ENCODE measurements around the gene HINT1.

The HINT1 gene

GRCh38 chr5:131165119-131165727 is at the start of gene HINT1:
TSS of gene HINT1 (minus strand) at chr5:131165256. CDS start at chr5:131165205, 51 bp downstream.
- TF ChIP-seq, protein P1, sequence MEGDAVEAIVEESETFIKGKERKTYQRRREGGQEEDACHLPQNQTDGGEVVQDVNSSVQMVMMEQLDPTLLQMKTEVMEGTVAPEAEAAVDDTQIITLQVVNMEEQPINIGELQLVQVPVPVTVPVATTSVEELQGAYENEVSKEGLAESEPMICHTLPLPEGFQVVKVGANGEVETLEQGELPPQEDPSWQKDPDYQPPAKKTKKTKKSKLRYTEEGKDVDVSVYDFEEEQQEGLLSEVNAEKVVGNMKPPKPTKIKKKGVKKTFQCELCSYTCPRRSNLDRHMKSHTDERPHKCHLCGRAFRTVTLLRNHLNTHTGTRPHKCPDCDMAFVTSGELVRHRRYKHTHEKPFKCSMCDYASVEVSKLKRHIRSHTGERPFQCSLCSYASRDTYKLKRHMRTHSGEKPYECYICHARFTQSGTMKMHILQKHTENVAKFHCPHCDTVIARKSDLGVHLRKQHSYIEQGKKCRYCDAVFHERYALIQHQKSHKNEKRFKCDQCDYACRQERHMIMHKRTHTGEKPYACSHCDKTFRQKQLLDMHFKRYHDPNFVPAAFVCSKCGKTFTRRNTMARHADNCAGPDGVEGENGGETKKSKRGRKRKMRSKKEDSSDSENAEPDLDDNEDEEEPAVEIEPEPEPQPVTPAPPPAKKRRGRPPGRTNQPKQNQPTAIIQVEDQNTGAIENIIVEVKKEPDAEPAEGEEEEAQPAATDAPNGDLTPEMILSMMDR (conservative IDR thresholded peaks at IDR 0.05; ENCODE audit: control insufficient read depth, insufficient read depth, low read depth, low read length): peak; percentile 3
- peak within 1 kb of the TSS; percentile 79 for H3K4me3 ChIP-seq (ENCODE audit: control insufficient read depth, low read depth, low read length)
- peak; percentile 77 for DNase-seq (ENCODE audit: low read depth)

- TF ChIP-seq, protein P1 (conservative IDR thresholded peaks at IDR 0.05; ENCODE audit: control insufficient read depth, insufficient read depth, low read depth, low read length): no peak
- H3K4me3 ChIP-seq (ENCODE audit: control insufficient read depth, low read depth, low read length): no peak overlapping the region
- DNase-seq (ENCODE audit: low read depth): no peak
Observed at GRCh38 chr5:131214609-131215227, 49.7 kb upstream of the HINT1 start.

DNA sequence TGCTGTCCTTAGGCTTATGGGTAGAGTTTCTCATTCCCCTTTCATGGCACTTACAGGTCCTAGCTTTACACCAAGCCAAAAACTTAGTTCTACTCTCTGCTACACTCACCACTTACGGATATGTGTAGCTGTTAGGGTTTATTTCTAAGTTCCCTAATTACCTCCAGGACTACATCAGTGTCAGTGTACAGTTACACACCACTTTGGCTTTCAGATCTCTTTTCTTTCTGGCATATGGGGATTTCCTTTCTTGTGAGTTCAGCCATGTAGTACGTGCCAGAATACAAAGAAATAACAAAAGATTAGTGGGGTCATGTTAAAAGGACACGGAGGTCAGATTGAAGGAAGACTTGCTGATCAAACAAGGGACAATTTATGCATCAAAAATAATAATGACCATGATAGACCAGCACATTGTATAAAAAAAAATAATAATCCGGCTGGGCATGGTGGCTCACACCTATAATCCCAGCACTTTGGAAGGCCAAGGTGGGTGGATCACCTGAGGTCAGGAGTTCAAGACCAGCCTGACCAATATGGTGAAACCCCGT is 47.5 kb upstream of the HINT1 start:
- TF ChIP-seq, protein P1 (conservative IDR thresholded peaks at IDR 0.05; ENCODE audit: control insufficient read depth, insufficient read depth, low read depth, low read length): no peak
- no peak overlapping the region for H3K4me3 ChIP-seq (ENCODE audit: control insufficient read depth, low read depth, low read length)
- DNase-seq (ENCODE audit: low read depth): no peak

- DNase-seq (ENCODE audit: low read depth): no peak
- TF ChIP-seq, protein P1 (conservative IDR thresholded peaks at IDR 0.05; ENCODE audit: control insufficient read depth, insufficient read depth, low read depth, low read length): no peak
- H3K4me3 ChIP-seq (ENCODE audit: control insufficient read depth, low read depth, low read length): no peak overlapping the region
Observed at GRCh38 chr5:131211669-131212068, 46.6 kb upstream of the HINT1 start.

- TF ChIP-seq, protein P1 (conservative IDR thresholded peaks at IDR 0.05; ENCODE audit: control insufficient read depth, insufficient read depth, low read depth, low read length): no peak
- DNase-seq (ENCODE audit: low read depth): no peak
- no peak overlapping the region for H3K4me3 ChIP-seq (ENCODE audit: control insufficient read depth, low read depth, low read length)
Observed at GRCh38 chr5:131210151-131210510, 45.1 kb upstream of the HINT1 start.

DNA sequence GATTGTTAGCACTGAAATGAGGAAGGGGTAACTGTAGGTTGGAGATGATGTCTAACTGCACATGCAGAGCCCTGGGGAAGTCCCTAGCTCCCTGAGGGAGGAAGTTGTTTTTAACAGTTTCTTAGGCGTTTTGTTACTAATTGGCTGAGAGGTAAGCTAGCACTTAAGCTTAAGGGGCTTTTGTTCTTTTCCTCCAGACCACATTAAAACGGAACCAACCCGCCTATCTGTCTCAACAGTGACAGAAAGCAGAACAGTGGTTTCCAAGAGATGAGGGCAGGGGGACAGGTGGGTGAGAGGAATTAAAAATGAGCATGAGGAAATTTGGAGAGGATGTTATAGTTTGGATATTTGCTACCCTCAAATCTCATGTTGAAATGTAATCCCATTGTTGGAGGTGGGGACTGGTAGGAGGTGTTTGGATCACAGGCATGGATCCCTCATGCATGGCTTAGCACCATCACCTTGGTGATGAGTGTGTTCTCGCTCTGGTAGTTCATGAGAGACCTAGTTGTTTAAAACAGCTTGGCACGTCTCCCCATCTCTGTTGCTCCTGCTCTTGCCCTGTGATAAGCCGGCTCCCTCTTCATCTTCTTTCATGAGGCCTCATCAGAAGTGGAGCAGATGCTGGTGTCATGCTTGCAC is 44.6 kb upstream of the HINT1 start:
- TF ChIP-seq, protein P1 (conservative IDR thresholded peaks at IDR 0.05; ENCODE audit: control insufficient read depth, insufficient read depth, low read depth, low read length): no peak
- H3K4me3 ChIP-seq (ENCODE audit: control insufficient read depth, low read depth, low read length): no peak overlapping the region
- no peak for DNase-seq (ENCODE audit: low read depth)

Data from fibroblast of mammary gland (primary cell).